Measurements from ENCODE around the gene MUC12. TPM values are rescaled to one million over a fixed set of nuclear protein-coding genes. Genes with fewer than 3 reads are reported as not detected.

MUC12 gene
- total and polyA plus RNA-seq, 2 of the 8 experiments (the other 6 are each of a cell fraction or from before 2014, with no cell fraction given) = 7.7 to 16.2 TPM

- TF ChIP-seq TCF12 (IDR thresholded peaks at IDR 0.05; ENCODE audit: low read depth, low read length) = no peak
These were observed 4.7 kb downstream of the MUC12 start (continued) for GRCh38 chr7:100974021-100974420.
